PC-9 (cell line): ENCODE measurements around the gene KLRC3.

Experiments
- EZH2 ChIP-seq: fragments of 200-600 bp; sonication (generic); IDR thresholded peaks from 2 replicates; pipeline ENCODE4 v1.8.0; 2017; ENCODE audit warnings: antibody characterized with exemption, low read depth
- TF ChIP-seq, protein P1 (sequence below): fragments of 200-600 bp; sonication (generic); conservative IDR thresholded peaks from 2 replicates; pipeline ENCODE4 v1.6.1; 2017; ENCODE audit warnings: mixed run types, antibody characterized with exemption, mild to moderate bottlenecking, moderate library complexity

DNA sequence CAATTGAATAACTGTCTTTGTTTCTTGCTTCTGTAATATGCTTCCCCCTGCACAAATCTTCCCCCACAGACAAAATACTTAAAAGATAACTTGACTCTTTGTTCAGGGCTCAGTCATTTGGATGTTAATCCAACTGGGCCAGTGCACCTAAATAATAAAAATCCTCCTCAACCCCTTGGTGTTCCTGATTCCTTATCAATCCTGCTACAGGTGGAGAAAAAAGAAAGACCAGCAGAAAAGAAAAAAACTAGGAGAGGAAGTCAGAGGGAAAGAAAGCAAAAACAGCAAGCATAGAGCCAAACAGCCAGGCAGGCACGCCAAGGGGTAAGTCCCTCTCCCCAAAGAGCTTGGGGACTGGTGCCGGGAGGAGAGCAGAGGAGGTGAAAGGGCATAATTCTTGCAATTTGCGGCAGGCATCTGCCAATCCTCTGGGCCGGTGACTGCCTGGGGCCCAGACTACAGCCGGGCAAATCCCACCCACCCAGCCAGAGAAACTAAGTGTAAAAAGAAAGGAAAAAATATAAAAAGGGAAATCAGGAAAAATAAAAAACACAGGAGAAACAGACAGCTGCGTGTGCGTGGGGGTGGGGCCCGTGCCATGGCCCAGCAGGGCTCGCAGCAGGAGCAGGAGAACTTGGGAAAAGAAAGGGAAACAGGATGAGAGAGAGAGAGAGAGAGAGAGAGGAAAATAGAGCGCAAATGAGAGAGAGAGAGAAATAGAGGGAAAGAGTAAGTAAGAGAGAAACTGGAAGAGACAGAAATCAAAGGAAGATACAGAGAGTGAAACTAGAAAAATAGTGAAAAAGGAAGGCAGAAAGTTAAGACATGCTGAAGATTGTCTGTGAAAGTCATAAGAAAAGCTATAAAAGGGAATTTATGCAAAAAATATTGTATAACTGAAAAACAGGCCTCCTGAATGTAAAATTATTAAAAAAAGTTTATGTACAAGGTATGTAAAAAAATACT lies 51.9 kb downstream of the KLRC3 start:
- TF ChIP-seq, protein P1, sequence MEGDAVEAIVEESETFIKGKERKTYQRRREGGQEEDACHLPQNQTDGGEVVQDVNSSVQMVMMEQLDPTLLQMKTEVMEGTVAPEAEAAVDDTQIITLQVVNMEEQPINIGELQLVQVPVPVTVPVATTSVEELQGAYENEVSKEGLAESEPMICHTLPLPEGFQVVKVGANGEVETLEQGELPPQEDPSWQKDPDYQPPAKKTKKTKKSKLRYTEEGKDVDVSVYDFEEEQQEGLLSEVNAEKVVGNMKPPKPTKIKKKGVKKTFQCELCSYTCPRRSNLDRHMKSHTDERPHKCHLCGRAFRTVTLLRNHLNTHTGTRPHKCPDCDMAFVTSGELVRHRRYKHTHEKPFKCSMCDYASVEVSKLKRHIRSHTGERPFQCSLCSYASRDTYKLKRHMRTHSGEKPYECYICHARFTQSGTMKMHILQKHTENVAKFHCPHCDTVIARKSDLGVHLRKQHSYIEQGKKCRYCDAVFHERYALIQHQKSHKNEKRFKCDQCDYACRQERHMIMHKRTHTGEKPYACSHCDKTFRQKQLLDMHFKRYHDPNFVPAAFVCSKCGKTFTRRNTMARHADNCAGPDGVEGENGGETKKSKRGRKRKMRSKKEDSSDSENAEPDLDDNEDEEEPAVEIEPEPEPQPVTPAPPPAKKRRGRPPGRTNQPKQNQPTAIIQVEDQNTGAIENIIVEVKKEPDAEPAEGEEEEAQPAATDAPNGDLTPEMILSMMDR: no peak
- no peak for TF ChIP-seq EZH2
